Measurements from ENCODE around the gene OVOL1. TPM values are rescaled to one million over a fixed set of nuclear protein-coding genes. Genes with fewer than 3 reads are reported as not detected.
"Not testable (repeated sequence)": the region's sequence is repeated elsewhere in the genome, so short reads cannot be mapped to it uniquely, and the experiment has no call there.

OVOL1 gene
- total RNA-seq (2014; rRNA removed; shearing (Covaris generic)), result not detected in 2 replicates

- DNase-seq (ENCODE audit: low spot score), result no peak
These were observed at the start of gene OVOL1 for GRCh38 chr11:65786786-65787636. Gene OVOL1, plus strand, starts transcription at chr11:65787063. Its CDS starts 311 bp downstream, at chr11:65787374.

GRCh38 chr11:65739022-65739421 is 47.8 kb upstream of the OVOL1 start:
- DNase-seq (ENCODE audit: low spot score), result no peak

GRCh38 chr11:65741185-65741584 is 45.7 kb upstream of the OVOL1 start:
- DNase-seq (ENCODE audit: low spot score), result no peak

- DNase-seq (ENCODE audit: low spot score), result no peak
These were observed 44.5 kb upstream of the OVOL1 start for GRCh38 chr11:65742353-65742752.

GRCh38 chr11:65743681-65744025 is 43.2 kb upstream of the OVOL1 start:
- DNase-seq (ENCODE audit: low spot score), result no peak

- DNase-seq (ENCODE audit: low spot score), result no peak
These were observed 42.7 kb upstream of the OVOL1 start for GRCh38 chr11:65744026-65744698.

- DNase-seq (ENCODE audit: low spot score), result no peak
These were observed 42.2 kb upstream of the OVOL1 start for GRCh38 chr11:65744699-65745042.

- DNase-seq (ENCODE audit: low spot score), result no peak
These were observed 41.8 kb upstream of the OVOL1 start for GRCh38 chr11:65745049-65745448.

- DNase-seq (ENCODE audit: low spot score), result not testable (repeated sequence)
These were observed 24.7 kb upstream of the OVOL1 start for GRCh38 chr11:65762169-65762568.

GRCh38 chr11:65762816-65763215 is 24.0 kb upstream of the OVOL1 start:
- not testable (repeated sequence) for DNase-seq (ENCODE audit: low spot score)

GRCh38 chr11:65764434-65764833 is 22.4 kb upstream of the OVOL1 start:
- no peak for DNase-seq (ENCODE audit: low spot score)

GRCh38 chr11:65766535-65766934 is 20.3 kb upstream of the OVOL1 start:
- DNase-seq (ENCODE audit: low spot score), result peak; percentile 62

- no peak for DNase-seq (ENCODE audit: low spot score)
These were observed 19.5 kb upstream of the OVOL1 start for GRCh38 chr11:65767406-65767805.

GRCh38 chr11:65767806-65768205 is 19.1 kb upstream of the OVOL1 start:
- DNase-seq (ENCODE audit: low spot score), result peak; percentile 26

GRCh38 chr11:65770951-65771567 is 15.8 kb upstream of the OVOL1 start:
- no peak for DNase-seq (ENCODE audit: low spot score)

- no peak for DNase-seq (ENCODE audit: low spot score)
These were observed 15.2 kb upstream of the OVOL1 start for GRCh38 chr11:65771589-65772112.

- no peak for DNase-seq (ENCODE audit: low spot score)
These were observed 13.0 kb upstream of the OVOL1 start for GRCh38 chr11:65773784-65774411.

GRCh38 chr11:65774525-65775306 is 12.1 kb upstream of the OVOL1 start:
- DNase-seq (ENCODE audit: low spot score), result no peak

- DNase-seq (ENCODE audit: low spot score), result no peak
These were observed 10.7 kb upstream of the OVOL1 start for GRCh38 chr11:65776196-65776595.

- DNase-seq (ENCODE audit: low spot score), result no peak
These were observed 10.1 kb upstream of the OVOL1 start for GRCh38 chr11:65776710-65777141.

- DNase-seq (ENCODE audit: low spot score), result no peak
These were observed 9.6 kb upstream of the OVOL1 start for GRCh38 chr11:65777241-65777640.

Measured in A172 (cell line).